GM23248 (cell line): ENCODE results near the gene RYR3.

Experiments
- EZH2 ChIP-seq: fragments of 200-600 bp; sonication (generic); IDR thresholded peaks from 2 replicates; pipeline ENCODE4 v1.6.1; 2018; ENCODE audit warnings: antibody characterized with exemption, mild to moderate bottlenecking; ENCODE audit not compliant: insufficient read depth, poor library complexity, severe bottlenecking
- EZH2phosphoT487 ChIP-seq: fragments of 200-600 bp; sonication (generic); IDR thresholded peaks from 2 replicates; pipeline ENCODE4 v1.6.1; 2018; ENCODE audit warnings: antibody characterized with exemption, moderate library complexity, mild to moderate bottlenecking, low read depth; ENCODE audit not compliant: insufficient read depth

- TF ChIP-seq EZH2: no peak
- TF ChIP-seq EZH2phosphoT487: no peak
Measured at GRCh38 chr15:33768670-33769190, 458.0 kb downstream of the RYR3 start.
